NCI-H2081 (cell line): ENCODE results near the gene HOATZ.

Experiments
- DNase-seq, 2 experiments: peaks; one replicate each; lab custom pipeline; 2025; lab: John Stamatoyannopoulos, UW

HOATZ gene

DNA sequence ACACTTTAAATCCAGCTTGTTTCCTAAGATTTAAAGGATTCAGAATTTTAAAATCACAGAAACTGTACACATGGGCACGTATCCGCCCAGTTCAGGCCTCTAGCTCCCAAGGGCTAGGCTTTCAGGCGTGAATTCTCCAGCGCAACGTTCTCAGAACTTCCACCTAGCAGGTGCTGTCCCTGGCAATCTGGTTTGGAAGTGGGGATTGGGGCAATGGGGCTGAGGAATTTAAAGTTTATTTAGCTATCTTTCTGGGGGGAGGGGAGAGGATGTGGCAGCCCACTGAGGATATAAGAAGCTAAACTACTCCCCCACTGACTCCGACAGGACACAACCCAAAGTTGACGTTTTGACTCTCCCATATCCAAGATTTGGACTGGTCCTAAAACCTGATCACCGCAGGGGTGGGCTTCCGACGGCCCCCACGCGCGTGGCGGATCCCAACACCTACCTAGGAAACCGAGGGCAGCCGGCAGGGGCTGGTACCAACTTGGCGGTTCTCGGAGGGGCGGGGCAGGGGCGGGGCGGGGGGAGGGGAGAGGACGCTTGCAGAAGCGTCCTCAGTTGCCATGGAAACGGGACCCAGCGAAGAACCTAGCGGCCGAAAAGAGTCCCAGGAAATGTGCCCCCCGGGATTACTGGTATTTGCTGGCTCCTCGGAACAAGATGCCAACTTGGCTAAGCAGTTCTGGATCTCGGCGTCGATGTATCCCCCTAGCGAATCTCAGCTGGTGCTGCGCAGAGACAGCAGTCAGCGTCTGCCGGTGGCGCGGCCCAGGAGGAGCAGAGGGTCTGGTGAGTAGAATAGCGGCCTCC, at the start of gene HOATZ:
HOATZ (plus strand) TSS at position 563 of the 816 bp plus-strand sequence; CDS start at position 570, 7 bp downstream.
- no peak for DNase-seq

- DNase-seq, result no peak
Measured at GRCh38 chr11:111465400-111465799, 49.2 kb upstream of the HOATZ start.

DNA sequence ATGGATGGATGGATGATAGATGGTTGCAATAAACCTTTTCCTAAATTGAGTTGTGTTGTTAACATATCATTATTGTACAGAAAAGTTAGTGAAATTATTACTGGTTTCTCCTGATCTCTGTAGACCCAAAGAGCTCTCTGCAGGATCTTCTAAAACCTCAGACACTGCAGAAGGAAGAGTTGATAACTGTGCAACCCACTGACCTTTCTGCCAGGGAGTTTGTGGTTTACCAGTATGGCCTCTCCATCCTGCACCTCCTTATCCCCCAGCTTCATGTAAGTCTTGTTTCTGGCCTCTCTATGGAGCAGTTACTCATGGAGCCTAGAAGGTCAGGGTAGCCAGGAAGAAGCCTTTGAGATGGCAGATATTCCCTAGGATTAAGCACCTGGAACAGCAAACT, 48.0 kb upstream of the HOATZ start:
- DNase-seq, result no peak

- DNase-seq, result no peak
Measured at GRCh38 chr11:111469200-111469599, 45.4 kb upstream of the HOATZ start.

- DNase-seq, result no peak
Measured at GRCh38 chr11:111472228-111472627, 42.4 kb upstream of the HOATZ start.

GRCh38 chr11:111474432-111474831, 40.1 kb upstream of the HOATZ start:
- DNase-seq, result no peak

GRCh38 chr11:111476366-111476765, 38.2 kb upstream of the HOATZ start:
- DNase-seq, result no peak

DNA sequence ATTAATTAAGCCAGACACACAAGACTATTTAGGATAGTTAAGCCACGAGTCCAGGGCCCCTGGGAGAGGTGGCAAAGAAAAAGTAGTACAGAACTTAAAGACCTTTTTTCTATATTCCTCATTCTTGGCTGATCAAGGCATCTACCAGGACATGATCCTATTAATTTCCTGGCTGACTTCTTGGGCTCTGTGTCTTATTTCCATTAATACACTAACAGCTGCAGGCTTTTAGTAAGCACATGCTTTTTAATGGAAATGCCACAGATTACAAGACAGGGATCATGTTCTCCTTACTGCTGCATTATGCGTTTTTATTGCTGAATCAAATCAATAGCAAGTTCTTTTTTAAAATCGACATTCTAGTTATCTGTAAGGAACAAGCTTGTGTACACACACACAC, 37.6 kb upstream of the HOATZ start:
- DNase-seq, result no peak

DNA sequence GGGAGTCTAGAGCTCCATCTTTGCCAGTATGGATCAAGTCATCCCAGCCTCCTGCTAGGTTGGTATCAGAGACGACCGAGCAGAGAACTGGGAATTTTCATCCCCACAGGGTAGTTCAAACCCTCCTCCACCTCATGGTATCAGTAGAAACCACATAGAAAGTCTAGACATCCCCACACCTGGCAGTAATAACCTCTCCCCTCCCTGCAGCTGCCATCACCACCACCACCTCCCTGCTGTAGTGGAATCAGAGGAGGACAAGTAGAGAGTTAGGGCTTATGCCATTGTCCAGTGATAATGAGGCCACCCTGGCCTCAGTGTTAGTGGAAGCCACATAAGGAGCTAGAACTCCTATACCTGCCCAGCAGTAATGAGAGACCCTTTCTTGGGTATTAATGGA, 36.7 kb upstream of the HOATZ start:
- DNase-seq, result no peak

- no peak for DNase-seq
Measured at GRCh38 chr11:111479666-111480065, 34.9 kb upstream of the HOATZ start.

GRCh38 chr11:111483431-111483830, 31.1 kb upstream of the HOATZ start:
- no peak for DNase-seq

DNA sequence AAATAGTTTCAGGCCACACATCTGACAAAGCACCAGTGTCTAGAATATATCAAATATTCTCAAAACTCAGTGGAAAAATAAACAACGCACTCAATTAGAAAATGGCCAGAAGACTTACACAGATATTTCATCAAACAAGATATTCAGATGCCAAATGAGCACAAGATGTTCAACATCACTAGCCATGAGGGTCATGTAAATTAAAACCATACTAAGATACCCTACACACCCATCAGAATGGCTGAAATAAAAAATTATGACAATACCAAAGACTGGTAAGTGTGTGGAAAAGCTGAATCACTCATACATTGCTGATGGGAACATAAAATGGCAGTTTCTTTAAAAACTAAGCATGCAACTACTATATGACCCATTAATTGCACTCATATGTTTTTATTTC, 24.1 kb upstream of the HOATZ start:
- DNase-seq, result no peak

- DNase-seq, result no peak
Measured at GRCh38 chr11:111494040-111494439, 20.5 kb upstream of the HOATZ start.

DNA sequence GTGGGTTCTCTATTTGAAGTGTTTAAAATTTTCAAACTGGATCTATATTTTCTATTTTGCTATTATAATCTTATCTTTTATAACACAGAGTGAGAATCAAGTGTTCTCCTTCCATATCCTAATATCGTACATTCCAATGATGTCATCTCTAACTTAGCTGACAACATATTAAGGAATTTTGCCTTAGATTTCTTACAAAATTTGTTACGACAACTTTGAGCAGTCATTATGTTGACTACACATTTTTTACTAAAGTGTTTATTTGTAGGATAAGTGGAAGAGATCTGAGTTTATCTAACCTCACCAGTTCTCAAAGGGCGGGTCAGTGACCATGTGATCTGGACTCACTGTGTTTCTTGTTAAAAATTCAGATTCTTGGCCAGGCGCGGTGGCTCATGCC, 15.1 kb upstream of the HOATZ start:
- DNase-seq, result no peak

DNA sequence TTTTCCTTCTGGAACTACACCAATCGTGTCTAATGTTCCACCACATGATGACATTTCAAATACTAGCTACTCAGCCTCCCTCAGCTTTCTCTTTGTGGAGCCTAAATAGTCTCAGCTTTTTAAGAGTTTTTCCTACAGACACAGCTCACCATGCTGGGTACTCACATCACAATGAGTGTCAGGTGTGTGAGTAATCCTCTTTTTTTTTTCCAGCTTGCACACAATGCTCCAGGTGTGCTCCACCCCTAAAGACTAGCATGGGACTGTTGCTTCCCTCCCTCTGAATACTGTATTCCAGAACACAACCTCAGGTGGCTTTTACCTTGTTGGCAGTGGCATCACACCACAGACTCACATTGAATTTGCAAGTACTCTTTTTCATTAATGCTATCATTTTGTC, 14.1 kb upstream of the HOATZ start:
- DNase-seq, result no peak

DNA sequence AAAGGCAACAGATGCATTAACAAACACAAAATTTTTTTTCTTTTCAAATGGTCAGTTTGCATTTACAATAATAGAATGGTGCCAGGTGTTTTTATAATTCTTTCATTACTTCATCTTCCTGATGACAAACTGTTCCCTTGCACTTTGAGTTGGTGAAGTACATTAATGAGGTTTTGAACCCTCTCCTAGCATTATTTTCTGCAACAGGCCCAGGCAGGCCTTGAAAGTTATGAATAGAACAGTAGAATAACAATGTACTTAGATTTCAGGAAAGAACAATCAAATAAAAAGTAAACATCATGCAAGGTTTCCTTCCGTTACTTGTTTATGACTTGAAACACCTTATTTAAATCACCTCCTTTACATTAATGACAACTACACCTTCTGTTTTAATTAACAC, 12.0 kb upstream of the HOATZ start:
- DNase-seq, result no peak

DNA sequence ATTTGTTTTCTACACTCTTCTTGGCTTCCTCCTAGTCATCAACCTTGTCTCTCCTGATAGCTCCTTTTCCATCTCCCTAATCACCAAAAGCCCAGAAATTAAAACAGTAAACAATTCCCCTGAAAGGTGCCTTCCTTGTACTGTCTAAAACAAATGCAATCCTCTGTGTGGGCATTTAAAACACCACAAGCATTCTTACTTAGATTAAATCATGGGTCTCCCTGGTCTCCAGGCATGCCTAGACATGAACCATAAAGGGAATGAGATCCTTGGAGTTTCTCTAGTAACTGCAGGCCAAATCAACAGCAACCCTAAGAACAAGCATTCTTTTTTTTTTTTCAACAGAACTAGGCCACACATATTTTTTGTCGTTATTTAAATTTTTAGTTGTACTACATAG, 4.3 kb upstream of the HOATZ start:
- no peak for DNase-seq

GRCh38 chr11:111512296-111513239, 2.0 kb upstream of the HOATZ start, which contains the start of gene BTG4:
BTG4 (minus strand) TSS chr11:111512386; CDS start chr11:111498776, 13,610 bp downstream.
- DNase-seq, result peak; percentile 12 to 43

GRCh38 chr11:111513240-111513605, 1.4 kb upstream of the HOATZ start:
- DNase-seq, result no peak

DNA sequence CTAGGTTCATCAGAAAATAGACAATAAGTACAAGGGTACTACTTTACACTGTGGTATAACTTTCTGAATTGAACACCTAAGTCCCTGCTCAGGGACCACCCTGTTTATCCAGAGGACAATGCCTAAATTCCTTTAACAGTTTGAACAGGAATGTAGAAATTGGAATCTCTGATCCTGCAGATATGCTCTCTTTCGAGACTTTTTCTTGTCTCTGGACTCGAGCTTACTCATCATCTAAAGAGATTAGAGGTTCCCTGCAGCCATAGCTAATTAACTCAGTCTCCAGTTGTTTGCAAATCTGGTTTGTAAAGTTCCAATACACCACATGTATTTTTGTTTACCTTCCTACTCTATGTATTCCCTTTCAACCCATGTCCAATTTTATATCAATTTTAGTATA, 1.0 kb downstream of the HOATZ start:
- DNase-seq, result no peak

- no peak for DNase-seq
Measured at GRCh38 chr11:111518668-111519067, 4.1 kb downstream of the HOATZ start.

- no peak for DNase-seq
Measured at GRCh38 chr11:111520560-111520959, 6.0 kb downstream of the HOATZ start.

DNA sequence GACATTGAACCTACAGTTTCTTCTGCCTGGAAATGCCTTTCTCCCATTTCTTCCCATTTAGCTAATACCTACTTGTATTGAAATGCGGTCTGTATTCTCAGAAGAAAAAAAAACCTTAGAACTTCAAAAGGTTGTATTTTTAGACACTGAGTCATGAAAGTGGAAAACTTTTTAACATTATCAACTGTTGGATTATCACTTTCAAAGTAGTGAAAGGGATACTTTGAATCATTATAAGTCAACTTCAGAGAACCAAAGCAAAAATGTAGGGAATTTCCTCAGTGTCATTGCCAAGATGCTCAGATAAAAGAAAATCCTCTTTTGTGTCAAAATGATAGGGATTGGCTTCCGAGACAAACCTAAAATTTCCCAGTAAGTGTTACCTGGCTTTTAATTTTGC, 6.6 kb downstream of the HOATZ start:
- DNase-seq, result no peak
